ENCODE results near the gene CNTROB. TPM values are rescaled to one million over a fixed set of nuclear protein-coding genes. Genes with fewer than 3 reads are reported as not detected.

The CNTROB gene
- total RNA-seq, 1 experiment from 2014 or later: 39.7 TPM

DNA sequence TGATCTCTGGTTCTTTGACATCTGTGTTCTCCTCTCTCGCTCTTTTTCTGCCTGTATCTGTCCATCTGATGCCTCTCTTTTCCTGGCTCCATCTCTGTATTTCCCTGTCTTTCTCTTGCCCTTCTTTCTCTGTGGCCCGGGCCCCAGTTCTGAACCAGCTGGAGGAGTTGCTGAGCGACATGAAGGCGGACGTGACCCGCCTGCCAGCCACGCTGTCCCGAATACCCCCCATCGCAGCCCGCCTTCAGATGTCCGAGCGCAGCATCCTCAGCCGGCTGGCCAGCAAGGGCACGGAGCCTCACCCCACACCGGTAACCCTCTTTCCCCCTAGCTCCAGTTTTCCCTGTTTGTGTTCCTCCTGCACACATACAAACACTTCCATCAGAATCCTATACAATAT lies 21.7 kb upstream of the CNTROB start (continued):
- no peak for TF ChIP-seq CDX4 (CRISPR knock-in tag; IDR thresholded peaks at IDR 0.05; ENCODE audit: borderline replicate concordance)
- TF ChIP-seq HMGA2 (CRISPR knock-in tag; IDR thresholded peaks at IDR 0.05): no peak
- no peak for TF ChIP-seq FOXK1 (CRISPR knock-in tag; IDR thresholded peaks at IDR 0.05)
- TF ChIP-seq ATF1 (CRISPR knock-in tag; IDR thresholded peaks at IDR 0.05): no peak
- TF ChIP-seq, protein P1, sequence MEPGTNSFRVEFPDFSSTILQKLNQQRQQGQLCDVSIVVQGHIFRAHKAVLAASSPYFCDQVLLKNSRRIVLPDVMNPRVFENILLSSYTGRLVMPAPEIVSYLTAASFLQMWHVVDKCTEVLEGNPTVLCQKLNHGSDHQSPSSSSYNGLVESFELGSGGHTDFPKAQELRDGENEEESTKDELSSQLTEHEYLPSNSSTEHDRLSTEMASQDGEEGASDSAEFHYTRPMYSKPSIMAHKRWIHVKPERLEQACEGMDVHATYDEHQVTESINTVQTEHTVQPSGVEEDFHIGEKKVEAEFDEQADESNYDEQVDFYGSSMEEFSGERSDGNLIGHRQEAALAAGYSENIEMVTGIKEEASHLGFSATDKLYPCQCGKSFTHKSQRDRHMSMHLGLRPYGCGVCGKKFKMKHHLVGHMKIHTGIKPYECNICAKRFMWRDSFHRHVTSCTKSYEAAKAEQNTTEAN (CRISPR knock-in tag; IDR thresholded peaks at IDR 0.05): no peak
- TF ChIP-seq TCF7 (CRISPR knock-in tag; IDR thresholded peaks at IDR 0.05; ENCODE audit: low read depth): no peak
- TF ChIP-seq OVOL2 (CRISPR knock-in tag; IDR thresholded peaks at IDR 0.05; ENCODE audit: borderline replicate concordance): no peak

- no peak overlapping the region for H3K27ac Mint-ChIP-seq
Observed at GRCh38 chr17:7910711-7911110, 21.3 kb upstream of the CNTROB start.

GRCh38 chr17:7911116-7911515 lies 20.9 kb upstream of the CNTROB start:
- Mint-ChIP-seq H3K27me3 (ENCODE audit: low read depth) (peaks cover 28% of the 10 kb centered on the region), H3K4me3 (no peak overlapping the region), H3K4me1 (peaks cover 8% of the 10 kb centered on the region), H3K36me3 (no peaks in the 10 kb centered on the region), H3K27ac (no peak overlapping the region), H3K9me3 (no peaks in the 10 kb centered on the region)
- ChIA-PET POLR2A (no interaction called here), CTCF (interaction anchor here (3.1 to 4.4 kb wide), 2 partner anchors 79 to 130 kb away, joined by 30 to 50 read pairs; no protein-coding TSS in a partner anchor)
- DNase-seq (ENCODE audit: low spot score) (no peak), ATAC-seq (no peak)
- TF ChIP-seq FOXP4 (CRISPR knock-in tag; IDR thresholded peaks at IDR 0.05) (no peak), TCF7 (CRISPR knock-in tag; IDR thresholded peaks at IDR 0.05; ENCODE audit: low read depth) (no peak), MXD4 (CRISPR knock-in tag; IDR thresholded peaks at IDR 0.05; ENCODE audit: borderline replicate concordance) (no peak), CBFB (CRISPR knock-in tag; IDR thresholded peaks at IDR 0.05; ENCODE audit: low read depth) (no peak), USF2 (CRISPR knock-in tag; IDR thresholded peaks at IDR 0.05) (no peak), TEAD1 (CRISPR knock-in tag; IDR thresholded peaks at IDR 0.05) (no peak), GRHL2 (CRISPR knock-in tag; IDR thresholded peaks at IDR 0.05; ENCODE audit: insufficient replicate concordance, severe bottlenecking) (no peak), KAT7 (CRISPR knock-in tag; IDR thresholded peaks at IDR 0.05; ENCODE audit: borderline replicate concordance) (no peak), MAX (CRISPR knock-in tag; IDR thresholded peaks at IDR 0.05) (no peak), ATF1 (CRISPR knock-in tag; IDR thresholded peaks at IDR 0.05) (no peak), ZNF232 (CRISPR knock-in tag; IDR thresholded peaks at IDR 0.05) (no peak)
- TF ChIP-seq, protein P2, sequence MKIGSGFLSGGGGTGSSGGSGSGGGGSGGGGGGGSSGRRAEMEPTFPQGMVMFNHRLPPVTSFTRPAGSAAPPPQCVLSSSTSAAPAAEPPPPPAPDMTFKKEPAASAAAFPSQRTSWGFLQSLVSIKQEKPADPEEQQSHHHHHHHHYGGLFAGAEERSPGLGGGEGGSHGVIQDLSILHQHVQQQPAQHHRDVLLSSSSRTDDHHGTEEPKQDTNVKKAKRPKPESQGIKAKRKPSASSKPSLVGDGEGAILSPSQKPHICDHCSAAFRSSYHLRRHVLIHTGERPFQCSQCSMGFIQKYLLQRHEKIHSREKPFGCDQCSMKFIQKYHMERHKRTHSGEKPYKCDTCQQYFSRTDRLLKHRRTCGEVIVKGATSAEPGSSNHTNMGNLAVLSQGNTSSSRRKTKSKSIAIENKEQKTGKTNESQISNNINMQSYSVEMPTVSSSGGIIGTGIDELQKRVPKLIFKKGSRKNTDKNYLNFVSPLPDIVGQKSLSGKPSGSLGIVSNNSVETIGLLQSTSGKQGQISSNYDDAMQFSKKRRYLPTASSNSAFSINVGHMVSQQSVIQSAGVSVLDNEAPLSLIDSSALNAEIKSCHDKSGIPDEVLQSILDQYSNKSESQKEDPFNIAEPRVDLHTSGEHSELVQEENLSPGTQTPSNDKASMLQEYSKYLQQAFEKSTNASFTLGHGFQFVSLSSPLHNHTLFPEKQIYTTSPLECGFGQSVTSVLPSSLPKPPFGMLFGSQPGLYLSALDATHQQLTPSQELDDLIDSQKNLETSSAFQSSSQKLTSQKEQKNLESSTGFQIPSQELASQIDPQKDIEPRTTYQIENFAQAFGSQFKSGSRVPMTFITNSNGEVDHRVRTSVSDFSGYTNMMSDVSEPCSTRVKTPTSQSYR (CRISPR knock-in tag; IDR thresholded peaks at IDR 0.05): no peak

More at GRCh38 chr17:7910711-7911110, 21.3 kb upstream of the CNTROB start:
- CTCF ChIA-PET: interaction anchor here (0.6 to 4.4 kb wide), 3 partner anchors 79 to 131 kb away, joined by 3 to 50 read pairs (median 30); partner anchors contain the start of gene ALOX15B
- H3K9me3 Mint-ChIP-seq: no peaks in the 10 kb centered on the region
- POLR2A ChIA-PET: no interaction called here
- no peaks in the 10 kb centered on the region for H3K36me3 Mint-ChIP-seq
- H3K4me1 Mint-ChIP-seq: peaks cover 8% of the 10 kb centered on the region
- TF ChIP-seq TP53 (CRISPR knock-in tag; IDR thresholded peaks at IDR 0.05) (no peak), ZNF232 (CRISPR knock-in tag; IDR thresholded peaks at IDR 0.05) (no peak), ZNF138 (CRISPR knock-in tag; conservative IDR thresholded peaks at IDR 0.05) (no peak), FOXK1 (CRISPR knock-in tag; IDR thresholded peaks at IDR 0.05) (no peak), CREM (CRISPR knock-in tag; IDR thresholded peaks at IDR 0.05) (no peak), TEAD1 (CRISPR knock-in tag; IDR thresholded peaks at IDR 0.05) (no peak), PRRX2 (CRISPR knock-in tag; IDR thresholded peaks at IDR 0.05) (no peak), CREB1 (CRISPR knock-in tag; IDR thresholded peaks at IDR 0.05) (no peak)
- TF ChIP-seq, protein P3, sequence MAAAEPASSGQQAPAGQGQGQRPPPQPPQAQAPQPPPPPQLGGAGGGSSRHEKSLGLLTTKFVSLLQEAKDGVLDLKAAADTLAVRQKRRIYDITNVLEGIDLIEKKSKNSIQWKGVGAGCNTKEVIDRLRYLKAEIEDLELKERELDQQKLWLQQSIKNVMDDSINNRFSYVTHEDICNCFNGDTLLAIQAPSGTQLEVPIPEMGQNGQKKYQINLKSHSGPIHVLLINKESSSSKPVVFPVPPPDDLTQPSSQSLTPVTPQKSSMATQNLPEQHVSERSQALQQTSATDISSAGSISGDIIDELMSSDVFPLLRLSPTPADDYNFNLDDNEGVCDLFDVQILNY (CRISPR knock-in tag; IDR thresholded peaks at IDR 0.05): no peak
- TF ChIP-seq, protein P4, sequence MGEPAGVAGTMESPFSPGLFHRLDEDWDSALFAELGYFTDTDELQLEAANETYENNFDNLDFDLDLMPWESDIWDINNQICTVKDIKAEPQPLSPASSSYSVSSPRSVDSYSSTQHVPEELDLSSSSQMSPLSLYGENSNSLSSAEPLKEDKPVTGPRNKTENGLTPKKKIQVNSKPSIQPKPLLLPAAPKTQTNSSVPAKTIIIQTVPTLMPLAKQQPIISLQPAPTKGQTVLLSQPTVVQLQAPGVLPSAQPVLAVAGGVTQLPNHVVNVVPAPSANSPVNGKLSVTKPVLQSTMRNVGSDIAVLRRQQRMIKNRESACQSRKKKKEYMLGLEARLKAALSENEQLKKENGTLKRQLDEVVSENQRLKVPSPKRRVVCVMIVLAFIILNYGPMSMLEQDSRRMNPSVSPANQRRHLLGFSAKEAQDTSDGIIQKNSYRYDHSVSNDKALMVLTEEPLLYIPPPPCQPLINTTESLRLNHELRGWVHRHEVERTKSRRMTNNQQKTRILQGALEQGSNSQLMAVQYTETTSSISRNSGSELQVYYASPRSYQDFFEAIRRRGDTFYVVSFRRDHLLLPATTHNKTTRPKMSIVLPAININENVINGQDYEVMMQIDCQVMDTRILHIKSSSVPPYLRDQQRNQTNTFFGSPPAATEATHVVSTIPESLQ (CRISPR knock-in tag; IDR thresholded peaks at IDR 0.05): no peak
- peaks cover 25% of the 10 kb centered on the region for H3K27me3 Mint-ChIP-seq (ENCODE audit: low read depth)
- H3K4me3 Mint-ChIP-seq: no peak overlapping the region
- ATAC-seq: no peak
- no peak for DNase-seq (ENCODE audit: low spot score)
